Measurements from ENCODE around the gene PCP4.
"Not testable (repeated sequence)": the region's sequence is repeated elsewhere in the genome, so short reads cannot be mapped to it uniquely, and the experiment has no call there.

The PCP4 gene

DNA sequence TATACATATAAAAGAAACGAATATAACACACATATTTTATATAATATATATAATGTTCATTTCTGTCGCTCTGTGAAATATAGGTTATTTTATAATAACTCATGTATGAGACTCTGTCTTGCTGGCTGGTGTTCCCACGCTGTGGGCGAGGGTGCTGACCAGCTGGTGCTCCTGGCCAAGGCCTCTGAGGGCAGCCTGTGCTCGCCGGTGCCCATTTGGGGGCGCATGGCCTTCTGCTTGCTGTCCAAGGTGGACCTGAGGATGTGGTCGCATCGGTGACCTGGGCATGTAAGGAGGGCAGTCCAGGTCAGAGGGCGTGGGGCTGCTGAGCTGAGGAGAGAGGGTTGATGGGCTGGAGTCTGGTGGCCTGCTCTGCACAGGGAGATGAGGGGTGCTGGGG is 1.1 kb upstream of the PCP4 start:
- DNase-seq (ENCODE audit: low spot score): no peak

DNA sequence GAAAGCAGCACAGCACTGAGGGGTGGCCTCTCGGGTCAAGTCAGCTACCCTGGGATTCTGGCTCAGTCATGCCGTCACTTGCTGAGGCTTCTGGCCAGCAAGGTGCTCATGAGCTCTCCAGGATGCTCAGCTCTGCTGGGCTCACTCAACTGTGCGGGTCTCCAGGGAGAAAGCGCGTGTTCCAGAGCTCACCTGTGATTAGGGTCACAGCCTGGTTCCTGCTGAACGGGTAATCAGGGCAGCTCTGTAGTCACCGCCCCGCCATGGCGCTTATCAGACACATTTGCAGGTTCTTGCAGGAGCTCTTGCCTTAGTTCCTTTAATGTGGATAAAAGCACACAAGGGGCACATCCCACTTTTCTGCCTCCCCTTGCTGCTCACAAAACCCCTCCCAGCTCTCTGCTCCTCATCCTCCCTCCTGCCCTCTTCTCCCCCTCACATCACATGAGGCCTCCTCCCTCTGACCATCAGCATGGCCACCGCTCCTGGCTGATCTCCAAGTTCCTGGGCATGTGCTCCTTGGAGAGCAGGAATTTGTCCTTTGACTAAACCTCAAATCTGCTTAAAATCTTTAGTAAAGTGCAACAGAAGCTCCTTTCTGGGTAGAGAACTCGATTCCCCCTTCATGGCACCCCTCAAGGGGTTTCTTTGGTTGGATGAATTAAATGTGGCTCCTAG is 2.0 kb downstream of the PCP4 start:
- DNase-seq (ENCODE audit: low spot score): no peak

DNA sequence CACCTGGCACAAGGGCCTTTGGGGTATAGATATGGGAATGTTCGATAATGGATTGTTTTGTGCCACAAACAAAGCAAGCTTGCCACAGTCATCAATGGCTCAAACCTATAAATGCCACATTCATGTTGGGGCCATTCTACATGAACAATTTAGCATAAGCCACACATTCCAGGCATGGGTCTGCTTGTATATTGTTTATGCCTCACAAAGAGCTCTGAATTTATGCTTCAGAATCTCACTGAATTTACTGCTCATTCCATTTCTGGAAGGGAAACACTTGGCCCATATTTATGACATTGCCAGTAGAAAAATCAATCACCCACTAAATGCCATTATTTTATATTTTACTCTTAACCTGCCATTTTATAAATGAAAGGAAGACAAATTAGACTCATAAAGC is 6.4 kb downstream of the PCP4 start:
- DNase-seq (ENCODE audit: low spot score): no peak

DNA sequence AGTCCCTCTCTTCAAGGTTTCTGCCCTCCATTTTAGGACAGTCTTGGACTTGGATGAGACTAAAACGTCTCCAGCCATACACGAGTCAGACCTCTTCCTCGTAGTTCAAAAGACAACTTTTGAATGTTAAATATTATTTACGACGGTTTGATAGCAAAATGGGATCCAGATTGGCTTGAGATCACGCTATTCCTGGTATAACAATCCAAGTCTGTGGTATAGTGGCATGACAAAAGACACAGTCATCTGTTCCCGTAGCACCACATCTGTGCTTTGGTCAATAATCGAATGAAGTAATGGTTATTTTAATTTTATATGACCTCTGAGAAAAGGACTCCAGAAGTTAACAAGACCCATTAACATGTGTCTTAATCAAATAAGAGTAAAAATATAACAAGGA is 7.0 kb downstream of the PCP4 start:
- DNase-seq (ENCODE audit: low spot score): no peak

DNA sequence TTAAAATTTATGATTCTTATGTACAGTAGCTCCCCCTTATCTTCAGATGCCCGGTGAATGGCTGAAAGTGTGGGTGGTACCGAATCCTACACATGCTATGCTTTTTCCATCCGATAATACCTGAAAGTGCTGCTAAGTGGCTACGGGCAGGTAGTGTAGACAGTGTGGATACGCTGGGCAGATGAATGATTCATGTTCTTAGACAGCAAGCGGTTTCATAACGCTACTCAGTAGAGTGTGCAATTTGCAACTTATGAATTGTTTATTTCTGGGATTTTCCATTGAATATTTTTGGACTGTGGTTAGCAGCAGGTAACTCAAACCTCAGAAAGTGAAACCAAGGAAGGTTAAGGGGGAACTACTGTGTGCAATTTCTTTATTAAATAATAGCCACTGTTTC is 7.5 kb downstream of the PCP4 start:
- DNase-seq (ENCODE audit: low spot score): no peak

- no peak for DNase-seq (ENCODE audit: low spot score)
Measured at GRCh38 chr21:39881661-39882060, 14.4 kb downstream of the PCP4 start.

DNA sequence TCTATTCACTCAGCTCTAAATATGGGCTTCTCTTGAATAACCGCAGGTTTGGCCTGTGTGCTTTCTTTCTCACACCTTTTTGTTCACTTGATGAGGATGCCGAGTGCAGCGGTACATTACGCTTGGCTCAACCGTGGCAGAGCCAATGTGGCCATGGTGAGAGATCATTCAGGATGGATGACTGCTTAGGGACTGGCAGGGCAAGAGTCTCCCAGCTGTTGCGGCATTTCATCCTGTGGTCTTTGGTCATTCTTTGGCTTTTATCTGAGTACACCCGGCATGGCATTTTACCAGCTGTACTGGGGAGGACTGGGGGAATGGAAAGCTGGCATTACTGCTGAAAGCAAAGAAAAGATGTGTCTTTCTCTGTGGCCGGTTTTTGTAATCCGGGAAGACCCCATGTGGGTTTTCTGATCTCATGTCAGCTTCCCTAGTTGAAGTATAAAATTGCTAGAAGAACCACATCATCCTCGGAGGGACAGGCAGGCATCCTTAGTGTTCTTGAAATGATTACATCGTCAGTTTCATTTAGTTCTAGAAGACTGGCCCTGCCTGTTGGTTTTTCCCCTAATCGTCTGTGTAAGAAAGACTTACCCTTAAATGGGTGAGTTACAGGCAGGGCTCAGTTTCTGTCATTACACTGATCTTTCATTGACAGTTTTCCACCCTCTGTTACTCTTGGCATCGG is 15.1 kb downstream of the PCP4 start:
- DNase-seq (ENCODE audit: low spot score): no peak

DNA sequence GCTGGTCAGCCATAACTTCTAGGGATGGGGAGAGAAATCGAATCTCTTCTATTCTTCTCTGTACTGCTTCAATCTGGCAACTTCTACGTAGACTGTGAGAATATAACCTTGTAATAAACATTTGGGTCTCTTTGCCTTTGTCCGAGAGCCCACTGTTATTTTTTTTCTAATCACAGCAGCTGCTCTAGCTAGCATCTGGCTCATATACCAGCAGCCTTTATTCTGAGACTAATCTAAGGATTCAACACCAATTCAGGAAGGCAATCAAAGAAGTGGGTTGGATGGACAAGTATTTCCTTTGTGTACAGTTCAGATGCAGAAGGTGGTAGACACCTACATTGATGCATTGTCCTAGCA is 15.6 kb downstream of the PCP4 start:
- DNase-seq (ENCODE audit: low spot score): no peak

- DNase-seq (ENCODE audit: low spot score): no peak
Measured at GRCh38 chr21:39885119-39885848, 18.0 kb downstream of the PCP4 start.

DNA sequence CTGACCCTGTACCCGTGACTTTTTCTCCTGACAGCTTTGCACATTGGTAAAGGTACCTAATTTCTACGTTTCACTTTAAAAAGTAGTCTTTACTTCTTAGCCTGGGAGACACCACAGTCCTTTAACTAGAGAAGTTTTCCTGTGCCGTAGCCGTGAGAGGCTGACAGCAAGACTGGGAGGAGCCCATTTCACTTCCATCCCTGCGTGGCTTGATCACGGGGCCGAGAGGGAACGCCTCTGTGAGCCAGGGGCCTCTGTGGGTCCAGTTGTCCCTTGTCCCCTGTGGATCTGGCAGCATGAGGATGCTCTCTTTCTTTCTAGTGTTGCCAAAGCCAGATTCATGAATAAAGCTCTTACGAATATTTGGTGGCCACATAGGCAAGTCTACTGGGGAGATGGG is 21.6 kb downstream of the PCP4 start:
- no peak for DNase-seq (ENCODE audit: low spot score)

DNA sequence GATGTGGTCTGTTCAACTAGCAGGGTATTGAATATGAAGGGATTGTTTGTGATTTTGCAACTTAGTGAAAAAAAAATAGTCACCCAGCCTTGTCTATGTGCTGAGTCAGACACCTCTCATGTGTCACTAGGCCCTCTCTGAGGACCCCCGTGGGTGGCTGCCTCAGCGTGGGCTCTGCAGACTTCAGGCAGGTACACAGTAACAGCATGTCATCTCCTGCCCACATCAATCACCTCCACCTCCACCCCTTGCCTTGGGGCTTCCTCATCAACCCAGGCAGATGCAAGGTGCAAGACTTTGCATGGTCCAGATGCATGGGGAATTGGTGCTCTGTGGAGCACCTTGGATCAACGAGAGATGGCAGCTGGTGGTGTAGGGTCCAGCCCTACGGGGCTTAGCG is 23.9 kb downstream of the PCP4 start:
- no peak for DNase-seq (ENCODE audit: low spot score)

DNA sequence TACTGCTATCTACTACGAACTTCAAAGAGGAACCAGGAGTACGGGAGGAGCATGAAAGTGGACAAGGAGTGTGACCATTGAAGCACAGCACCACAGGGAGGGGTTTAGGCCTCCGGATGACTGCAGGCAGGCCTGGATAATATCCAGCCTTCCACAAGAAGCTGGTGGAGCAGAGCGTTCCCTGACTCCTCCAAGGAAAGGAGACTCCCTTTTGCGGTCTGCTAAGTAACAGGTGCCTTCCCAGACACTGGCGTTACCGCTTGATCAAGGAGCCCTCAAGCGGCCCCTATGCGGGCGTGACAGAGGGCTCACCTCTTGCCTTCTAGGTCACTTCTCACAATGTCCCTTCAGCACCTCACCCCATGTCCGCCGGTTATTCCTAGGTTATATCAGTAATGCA is 24.6 kb downstream of the PCP4 start:
- not testable (repeated sequence) for DNase-seq (ENCODE audit: low spot score)

GRCh38 chr21:39900491-39900890 is 33.3 kb downstream of the PCP4 start:
- DNase-seq (ENCODE audit: low spot score): no peak

DNA sequence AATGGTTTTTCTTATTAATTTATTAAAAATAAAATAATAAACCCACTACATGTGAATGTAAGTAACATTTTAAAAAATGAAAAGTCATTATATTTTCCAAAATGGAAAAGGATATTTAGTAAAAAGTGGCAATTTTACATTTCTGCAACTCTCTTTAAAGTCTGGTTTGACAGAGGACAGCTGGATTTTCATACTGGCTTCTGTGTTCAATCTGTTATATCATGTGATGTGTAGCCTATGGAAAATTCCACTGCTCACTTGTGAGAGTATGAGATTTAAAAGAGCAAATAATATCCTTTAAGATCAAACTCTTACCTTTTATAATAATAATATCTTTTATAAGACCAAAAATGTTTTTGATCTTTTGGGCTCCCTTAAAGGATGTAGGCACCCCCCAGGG is 33.7 kb downstream of the PCP4 start:
- no peak for DNase-seq (ENCODE audit: low spot score)

- no peak for DNase-seq (ENCODE audit: low spot score)
Measured at GRCh38 chr21:39902986-39903385, 35.7 kb downstream of the PCP4 start.

DNA sequence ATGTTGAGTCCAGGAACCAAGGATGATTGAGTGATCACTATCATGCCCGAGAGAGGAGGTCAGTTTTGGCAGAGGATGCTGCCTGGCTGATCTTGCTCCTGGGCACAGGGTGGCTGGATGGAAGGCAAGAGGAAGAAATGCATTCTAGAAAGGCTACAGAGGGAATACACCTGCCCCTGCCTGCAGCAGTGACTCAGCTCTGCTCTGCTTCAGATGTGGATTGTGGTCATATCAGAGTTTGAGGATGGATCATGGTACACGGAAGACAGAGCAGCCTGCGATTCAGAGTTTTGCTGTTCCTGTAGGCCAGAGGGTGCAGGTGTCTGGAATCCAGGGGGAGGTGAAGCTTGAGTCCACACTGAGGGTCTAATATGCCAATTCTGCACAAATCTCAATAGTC is 37.2 kb downstream of the PCP4 start:
- no peak for DNase-seq (ENCODE audit: low spot score)

DNA sequence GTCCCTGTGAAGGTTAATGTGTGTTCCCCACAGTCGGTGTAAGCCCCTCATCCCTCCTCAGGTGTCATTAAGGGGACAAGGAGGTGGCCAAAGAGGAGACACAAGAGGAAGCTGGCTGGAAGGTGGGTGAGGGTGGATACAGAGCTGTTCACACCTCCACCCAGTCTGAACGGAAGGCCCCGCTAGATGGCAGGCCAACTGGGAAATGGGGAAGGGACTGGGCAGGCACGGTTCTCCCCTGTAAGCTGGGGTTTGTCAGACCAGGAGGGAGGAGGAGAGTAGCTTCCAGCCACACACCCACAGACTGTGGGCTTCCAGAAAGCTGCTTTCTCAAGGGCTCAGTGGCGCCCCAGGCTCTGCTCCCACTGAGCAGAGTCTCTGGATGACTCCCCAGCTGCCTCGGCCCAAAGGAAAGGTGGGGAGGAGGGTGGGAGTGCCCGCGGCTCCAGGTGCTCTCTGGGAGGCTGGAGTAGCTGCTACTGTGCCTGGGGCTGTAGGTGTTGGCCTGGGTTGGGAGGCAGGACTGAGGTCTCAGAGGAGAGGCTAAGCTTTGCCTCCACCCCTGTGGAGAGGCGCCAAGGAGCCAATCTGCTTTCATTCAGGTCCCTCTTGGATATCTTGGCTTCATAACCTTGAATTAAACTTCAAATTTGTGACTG is 41.2 kb downstream of the PCP4 start:
- no peak for DNase-seq (ENCODE audit: low spot score)

- no peak for DNase-seq (ENCODE audit: low spot score)
Measured at GRCh38 chr21:39911286-39912199, 44.3 kb downstream of the PCP4 start.

GRCh38 chr21:39913706-39914305 is 46.6 kb downstream of the PCP4 start:
- DNase-seq (ENCODE audit: low spot score): no peak

DNA sequence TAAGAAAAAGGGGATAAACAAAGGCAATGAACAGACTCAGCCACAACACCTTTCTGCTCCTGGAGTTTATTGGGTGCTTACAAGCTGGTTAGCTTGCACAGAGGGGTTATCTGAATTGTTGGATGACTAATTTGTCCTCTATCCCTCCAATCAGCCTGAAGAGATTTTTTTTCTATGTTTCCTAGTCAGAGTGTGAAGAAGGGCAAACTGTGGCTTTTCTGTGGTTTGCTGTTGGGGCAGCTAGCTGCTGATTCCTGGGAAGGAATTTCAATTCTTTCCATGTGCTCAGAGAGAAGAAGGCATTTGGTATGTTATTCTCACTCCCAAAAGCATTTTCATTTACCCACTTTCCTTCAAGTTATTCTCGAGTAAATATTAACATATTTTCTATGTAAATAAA is 48.6 kb downstream of the PCP4 start:
- no peak for DNase-seq (ENCODE audit: low spot score)

DNA sequence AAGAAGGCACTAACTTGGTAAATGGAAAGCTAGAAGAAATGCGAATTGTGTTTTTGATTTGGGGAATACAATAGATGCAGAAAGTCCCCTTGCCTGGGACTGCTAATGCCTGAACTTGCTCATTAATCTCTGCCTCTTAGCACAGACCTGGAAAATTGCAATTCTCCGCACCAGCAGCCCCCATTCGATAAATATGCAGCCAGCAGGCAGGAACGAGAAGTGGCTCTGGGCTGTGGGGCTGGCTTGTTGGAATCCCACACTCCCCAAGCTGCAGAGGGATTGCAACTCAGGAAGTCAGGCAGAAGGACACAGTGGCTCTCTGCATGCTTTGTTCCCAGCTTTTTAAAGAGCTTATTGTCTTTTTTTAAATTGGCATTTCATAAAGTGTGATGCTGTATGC is 51.3 kb downstream of the PCP4 start:
- DNase-seq (ENCODE audit: low spot score): no peak

All from germinal center (tissue), 1 donor.